Measurements from ENCODE around the gene LMF1. TPM values are rescaled to one million over a fixed set of nuclear protein-coding genes. Genes with fewer than 3 reads are reported as not detected.

Gene LMF1
- total RNA-seq, 3 donors from 2014 or later: 14.1 to 26.4 (median 21.4) TPM

- Histone ChIP-seq H3K27ac (no peak overlapping the region), H3K4me3 (no peak overlapping the region), H3K9me3 (peaks cover 6 to 18% of the 10 kb centered on the region in 2 donors), H3K27me3 (no peaks in the 10 kb centered on the region), H3K4me1 (no peaks in the 10 kb centered on the region), H3K36me3 (no peaks in the 10 kb centered on the region)
- no peak for DNase-seq (ENCODE audit: low spot score in 2 of 2)
- intact Hi-C loops (cut with DNase I; ENCODE audit: low total_unique reads): no loop called here
- TF ChIP-seq CTCF (IDR thresholded peaks at IDR 0.05) (no peak), POLR2A (IDR thresholded peaks at IDR 0.05) (no peak), POLR2AphosphoS5 (IDR thresholded peaks at IDR 0.05) (no peak)
These were observed 33.1 kb downstream of the LMF1 start for GRCh38 chr16:937723-938122.

DNA sequence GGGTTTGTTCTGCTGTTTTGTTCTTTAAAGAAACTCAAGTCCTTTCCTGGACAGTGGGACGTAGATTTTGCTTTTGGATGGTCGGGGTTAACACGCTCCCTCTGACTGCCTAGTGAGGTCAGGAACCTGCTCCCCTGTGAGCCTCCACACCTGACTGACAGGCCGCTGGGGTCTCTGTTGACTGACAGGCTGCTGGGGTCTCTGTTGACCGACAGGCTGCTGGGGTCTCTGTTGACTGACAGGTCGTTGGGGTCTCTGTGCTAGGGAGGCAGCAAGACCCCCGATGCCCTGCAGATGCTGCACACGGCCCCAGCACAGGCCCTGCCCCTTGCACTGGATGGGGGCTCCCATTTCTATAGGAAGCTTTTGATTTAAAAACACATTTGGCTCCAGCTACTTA is 33.5 kb downstream of the LMF1 start:
- DNase-seq (ENCODE audit: low spot score in 2 of 2): no peak

GRCh38 chr16:935684-936083 is 35.1 kb downstream of the LMF1 start:
- TF ChIP-seq CTCF (IDR thresholded peaks at IDR 0.05): no peak
- no peak for TF ChIP-seq POLR2AphosphoS5 (IDR thresholded peaks at IDR 0.05)
- TF ChIP-seq POLR2A (IDR thresholded peaks at IDR 0.05): no peak
- no peaks in the 10 kb centered on the region for H3K36me3 ChIP-seq
- DNase-seq (ENCODE audit: low spot score in 2 of 2): no peak

More for the DNA sequence above, 33.5 kb downstream of the LMF1 start:
- H3K9me3 ChIP-seq: peaks cover 1 to 14% of the 10 kb centered on the region in 2 donors
- H3K27ac ChIP-seq: no peak overlapping the region
- H3K36me3 ChIP-seq: no peaks in the 10 kb centered on the region
- intact Hi-C loops (cut with DNase I; ENCODE audit: low total_unique reads): no loop called here
- H3K4me1 ChIP-seq: no peaks in the 10 kb centered on the region
- no peak overlapping the region for H3K4me3 ChIP-seq
- TF ChIP-seq POLR2A (IDR thresholded peaks at IDR 0.05): no peak
- no peak for TF ChIP-seq POLR2AphosphoS5 (IDR thresholded peaks at IDR 0.05)
- no peak for TF ChIP-seq CTCF (IDR thresholded peaks at IDR 0.05)
- no peaks in the 10 kb centered on the region for H3K27me3 ChIP-seq

DNA sequence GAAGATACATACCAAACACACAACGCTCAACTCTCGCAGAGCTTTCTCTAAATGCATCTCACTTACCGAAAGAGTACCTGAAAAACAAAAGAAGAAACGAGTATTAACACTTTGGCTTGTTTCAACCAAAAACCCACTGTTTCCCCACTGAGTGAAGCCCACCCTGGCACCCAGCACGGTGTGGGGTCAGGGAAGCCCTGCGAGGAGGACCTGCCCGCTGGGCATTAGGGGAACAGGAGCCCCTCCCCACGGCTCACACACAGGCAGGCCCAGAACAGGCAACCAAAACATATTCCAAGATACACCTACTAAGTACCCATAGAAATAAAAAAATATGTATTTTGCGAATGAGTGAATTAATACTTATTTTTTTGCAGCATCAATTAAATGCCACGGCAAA is 36.6 kb downstream of the LMF1 start:
- TF ChIP-seq POLR2A (IDR thresholded peaks at IDR 0.05): no peak
- TF ChIP-seq CTCF (IDR thresholded peaks at IDR 0.05): no peak
- TF ChIP-seq POLR2AphosphoS5 (IDR thresholded peaks at IDR 0.05): no peak
- Histone ChIP-seq H3K27ac (no peak overlapping the region), H3K36me3 (no peaks in the 10 kb centered on the region), H3K4me1 (no peaks in the 10 kb centered on the region), H3K9me3 (no peaks in the 10 kb centered on the region), H3K27me3 (no peaks in the 10 kb centered on the region), H3K4me3 (no peak overlapping the region)
- intact Hi-C loops (cut with DNase I; ENCODE audit: low total_unique reads): no loop called here
- no peak for DNase-seq (ENCODE audit: low spot score in 2 of 2)

More at GRCh38 chr16:935684-936083, 35.1 kb downstream of the LMF1 start:
- Histone ChIP-seq H3K4me1 (no peaks in the 10 kb centered on the region), H3K9me3 (no peaks in the 10 kb centered on the region), H3K27me3 (no peaks in the 10 kb centered on the region), H3K4me3 (no peak overlapping the region), H3K27ac (no peak overlapping the region)
- intact Hi-C loops (cut with DNase I; ENCODE audit: low total_unique reads): no loop called here

- no peak for TF ChIP-seq POLR2AphosphoS5 (IDR thresholded peaks at IDR 0.05)
- TF ChIP-seq CTCF (IDR thresholded peaks at IDR 0.05): no peak
- no peak for TF ChIP-seq POLR2A (IDR thresholded peaks at IDR 0.05)
- Histone ChIP-seq H3K27ac (no peak overlapping the region), H3K9me3 (no peaks in the 10 kb centered on the region), H3K4me3 (no peak overlapping the region), H3K4me1 (no peaks in the 10 kb centered on the region), H3K27me3 (no peaks in the 10 kb centered on the region), H3K36me3 (no peaks in the 10 kb centered on the region)
- intact Hi-C loops (cut with DNase I; ENCODE audit: low total_unique reads): no loop called here
- no peak for DNase-seq (ENCODE audit: low spot score in 2 of 2)
These were observed 37.2 kb downstream of the LMF1 start for GRCh38 chr16:933581-933980.
